Measurements from ENCODE around the gene SLC13A3. TPM values are rescaled to one million over a fixed set of nuclear protein-coding genes. Genes with fewer than 3 reads are reported as not detected.

SLC13A3 gene
- total RNA-seq, 4 donors from 2014 or later = 1.1 to 8.9 (median 4.2) TPM

DNA sequence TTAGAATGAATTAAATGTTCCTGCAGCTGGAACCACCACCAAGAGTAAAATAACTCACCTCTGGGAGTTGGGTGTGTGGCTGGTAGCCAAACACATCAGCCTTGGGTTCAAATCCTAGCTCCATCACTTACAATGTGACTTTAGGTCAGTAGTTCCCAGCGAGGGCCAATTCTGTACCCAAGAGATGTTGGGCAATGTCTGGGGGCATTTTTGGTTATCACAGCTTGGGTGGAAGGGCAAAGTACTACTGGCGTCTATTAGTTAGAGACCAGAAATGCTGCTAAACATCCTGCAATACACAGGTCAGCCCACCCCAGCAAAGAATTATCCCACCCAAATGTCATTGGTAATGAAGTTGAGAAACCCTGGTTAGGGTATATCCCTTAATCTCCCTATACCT lies 48.8 kb downstream of the SLC13A3 start:
- WGBS = 90% methylated on average over 2 of the region's 2 CpGs
- Histone ChIP-seq H3K4me1 (no peaks in the 10 kb centered on the region), H3K27ac (no peak overlapping the region), H3K36me3 (no peaks in the 10 kb centered on the region), H3K27me3 (no peaks in the 10 kb centered on the region), H3K9me3 (no peaks in the 10 kb centered on the region), H3K4me3 (no peak overlapping the region)
- TF ChIP-seq EP300 (IDR thresholded peaks at IDR 0.05) = no peak
- TF ChIP-seq POLR2A (IDR thresholded peaks at IDR 0.05) = no peak
- TF ChIP-seq POLR2AphosphoS5 (IDR thresholded peaks at IDR 0.05) = no peak
- TF ChIP-seq, protein P1, sequence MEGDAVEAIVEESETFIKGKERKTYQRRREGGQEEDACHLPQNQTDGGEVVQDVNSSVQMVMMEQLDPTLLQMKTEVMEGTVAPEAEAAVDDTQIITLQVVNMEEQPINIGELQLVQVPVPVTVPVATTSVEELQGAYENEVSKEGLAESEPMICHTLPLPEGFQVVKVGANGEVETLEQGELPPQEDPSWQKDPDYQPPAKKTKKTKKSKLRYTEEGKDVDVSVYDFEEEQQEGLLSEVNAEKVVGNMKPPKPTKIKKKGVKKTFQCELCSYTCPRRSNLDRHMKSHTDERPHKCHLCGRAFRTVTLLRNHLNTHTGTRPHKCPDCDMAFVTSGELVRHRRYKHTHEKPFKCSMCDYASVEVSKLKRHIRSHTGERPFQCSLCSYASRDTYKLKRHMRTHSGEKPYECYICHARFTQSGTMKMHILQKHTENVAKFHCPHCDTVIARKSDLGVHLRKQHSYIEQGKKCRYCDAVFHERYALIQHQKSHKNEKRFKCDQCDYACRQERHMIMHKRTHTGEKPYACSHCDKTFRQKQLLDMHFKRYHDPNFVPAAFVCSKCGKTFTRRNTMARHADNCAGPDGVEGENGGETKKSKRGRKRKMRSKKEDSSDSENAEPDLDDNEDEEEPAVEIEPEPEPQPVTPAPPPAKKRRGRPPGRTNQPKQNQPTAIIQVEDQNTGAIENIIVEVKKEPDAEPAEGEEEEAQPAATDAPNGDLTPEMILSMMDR (IDR thresholded peaks at IDR 0.05) = no peak
- DNase-seq (ENCODE audit: low spot score in 2 of 2) = no peak

DNA sequence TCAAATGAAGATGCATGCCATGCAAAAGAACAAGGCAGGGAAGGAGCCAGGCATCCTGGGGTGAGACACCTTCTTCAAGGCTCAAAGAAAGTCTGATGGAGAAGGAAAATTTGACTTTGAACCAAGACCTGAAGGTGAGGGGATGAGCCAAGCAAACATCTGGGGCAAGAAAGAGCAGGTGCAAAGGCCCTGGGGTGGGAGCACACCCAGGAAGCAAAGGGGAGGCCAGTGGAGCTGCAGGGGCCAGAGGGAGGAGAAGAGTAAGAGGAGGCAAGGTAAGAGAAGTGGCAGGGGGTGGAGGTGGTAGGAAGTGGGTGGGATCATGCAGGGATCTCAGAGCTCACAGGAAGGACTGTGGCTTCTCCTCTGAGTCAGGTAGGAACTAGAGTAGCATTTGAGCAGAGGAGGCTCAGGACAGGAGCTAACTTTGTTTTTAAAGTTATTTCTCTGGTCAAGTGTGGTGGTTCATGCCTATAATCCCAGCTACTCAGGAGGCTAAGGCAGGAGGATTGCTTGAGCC lies 49.6 kb downstream of the SLC13A3 start:
- TF ChIP-seq POLR2A (IDR thresholded peaks at IDR 0.05) (no peak), EP300 (IDR thresholded peaks at IDR 0.05) (no peak), POLR2AphosphoS5 (IDR thresholded peaks at IDR 0.05) (no peak)
- TF ChIP-seq, protein P1 (IDR thresholded peaks at IDR 0.05) = no peak
- Histone ChIP-seq H3K9me3 (no peaks in the 10 kb centered on the region), H3K27ac (no peak overlapping the region), H3K36me3 (no peaks in the 10 kb centered on the region), H3K27me3 (no peaks in the 10 kb centered on the region), H3K4me3 (no peak overlapping the region), H3K4me1 (no peaks in the 10 kb centered on the region)
- no peak for DNase-seq (ENCODE audit: low spot score in 2 of 2)

DNA sequence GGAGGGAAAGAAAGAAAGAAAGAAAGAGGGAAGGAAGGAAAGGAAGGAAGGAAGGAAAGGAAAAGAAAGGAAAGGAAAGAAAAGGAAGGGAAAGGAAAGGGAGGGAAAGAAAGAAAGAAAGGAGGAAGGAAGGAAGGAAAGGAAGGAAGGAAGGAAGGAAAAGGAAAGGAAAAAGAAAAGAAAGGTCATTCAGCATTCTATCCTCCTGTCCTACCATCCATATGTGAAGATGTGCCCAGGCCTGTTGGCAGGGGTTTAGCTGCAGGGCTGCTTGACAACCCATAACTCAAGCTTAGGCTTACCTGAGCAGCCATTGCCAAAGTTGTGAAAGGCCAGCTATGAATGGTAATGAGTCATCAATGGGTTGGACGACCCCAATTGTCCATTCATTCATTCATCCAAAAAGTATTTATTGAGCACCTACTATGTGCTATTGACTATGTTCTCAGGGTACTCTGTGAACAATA lies 50.9 kb downstream of the SLC13A3 start:
- Histone ChIP-seq H3K27me3 (no peaks in the 10 kb centered on the region), H3K4me3 (no peak overlapping the region), H3K36me3 (no peaks in the 10 kb centered on the region), H3K4me1 (no peaks in the 10 kb centered on the region), H3K27ac (no peak overlapping the region), H3K9me3 (no peaks in the 10 kb centered on the region)
- TF ChIP-seq POLR2A (IDR thresholded peaks at IDR 0.05) = no peak
- no peak for TF ChIP-seq EP300 (IDR thresholded peaks at IDR 0.05)
- TF ChIP-seq, protein P1 (IDR thresholded peaks at IDR 0.05) = no peak
- no peak for TF ChIP-seq POLR2AphosphoS5 (IDR thresholded peaks at IDR 0.05)
- WGBS = 78% methylated on average over 1 of the region's 1 CpG
- no peak for DNase-seq (ENCODE audit: low spot score in 2 of 2)

DNA sequence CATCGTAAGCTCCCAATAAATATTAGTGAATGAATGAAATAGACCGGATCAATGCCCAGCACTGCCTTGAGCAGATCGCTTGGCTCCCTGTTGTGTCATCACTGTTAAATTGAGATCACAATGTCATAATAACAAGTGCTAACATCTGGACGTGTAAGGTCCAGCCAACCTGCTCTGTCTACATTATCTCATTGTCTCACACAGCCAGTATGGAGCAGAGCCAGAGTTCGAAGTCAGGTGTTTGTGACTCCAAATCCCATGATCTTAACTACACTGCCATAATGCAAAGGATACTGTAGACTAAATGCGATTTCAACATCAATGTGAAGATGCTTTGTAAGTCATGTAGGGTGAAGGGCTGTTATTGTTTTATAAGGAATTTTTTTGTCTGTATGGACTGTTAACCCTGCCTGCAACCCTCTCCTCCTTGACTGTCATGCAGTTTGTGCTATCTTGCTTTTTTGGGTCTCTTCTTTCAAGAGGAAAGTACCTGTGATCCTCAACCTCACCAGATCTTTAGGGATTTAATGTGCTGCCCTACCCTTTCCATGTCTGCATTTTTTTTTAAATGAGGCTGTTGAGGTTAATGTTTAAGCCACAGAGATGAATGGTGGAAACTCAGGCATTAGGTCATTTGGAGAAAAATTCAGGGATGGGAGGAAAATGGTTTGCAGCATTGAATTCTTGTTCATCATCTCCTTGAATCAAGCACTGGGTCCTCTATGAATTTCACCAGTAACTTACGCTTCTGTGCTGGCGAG lies 51.9 kb downstream of the SLC13A3 start:
- Histone ChIP-seq H3K4me3 (no peak overlapping the region), H3K36me3 (no peaks in the 10 kb centered on the region), H3K9me3 (no peaks in the 10 kb centered on the region), H3K27me3 (no peaks in the 10 kb centered on the region), H3K4me1 (no peaks in the 10 kb centered on the region), H3K27ac (no peak overlapping the region)
- WGBS = 89% methylated on average over 8 of the region's 8 CpGs
- no peak for DNase-seq (ENCODE audit: low spot score in 2 of 2)
- no peak for TF ChIP-seq EP300 (IDR thresholded peaks at IDR 0.05)

DNA sequence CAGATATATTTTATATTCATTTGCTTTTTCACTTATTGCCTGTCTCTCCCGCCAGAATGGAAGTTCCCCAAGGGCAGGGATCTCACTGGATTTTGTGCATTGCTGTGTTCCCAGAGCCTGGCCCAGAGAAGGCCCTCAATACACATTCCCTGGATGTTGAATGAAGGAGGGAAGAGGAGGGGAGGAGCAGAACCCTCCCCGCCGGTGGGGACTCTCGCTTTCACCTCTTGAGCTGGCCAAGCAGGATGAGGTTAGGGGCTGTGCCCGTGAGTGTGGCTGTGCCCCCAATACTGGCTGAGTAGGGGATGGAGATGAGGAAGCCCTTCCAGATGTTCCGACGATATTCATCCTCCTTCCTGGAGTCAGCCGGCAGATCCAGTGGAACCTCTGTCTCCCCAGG lies 55.3 kb downstream of the SLC13A3 start:
- Histone ChIP-seq H3K4me3 (no peak overlapping the region), H3K27ac (no peak overlapping the region), H3K4me1 (no peaks in the 10 kb centered on the region), H3K9me3 (no peaks in the 10 kb centered on the region), H3K36me3 (no peaks in the 10 kb centered on the region), H3K27me3 (no peaks in the 10 kb centered on the region)
- 80% methylated on average over 8 of the region's 8 CpGs for WGBS
- DNase-seq (ENCODE audit: low spot score in 2 of 2) = no peak
- TF ChIP-seq POLR2A (IDR thresholded peaks at IDR 0.05) = no peak
- TF ChIP-seq, protein P1 (IDR thresholded peaks at IDR 0.05) = no peak
- no peak for TF ChIP-seq EP300 (IDR thresholded peaks at IDR 0.05)
- no peak for TF ChIP-seq POLR2AphosphoS5 (IDR thresholded peaks at IDR 0.05)

All from suprapubic skin (tissue), 4 donors.